Neural cell (in vitro differentiated cells): Measurements from ENCODE around the gene ZMYND19. TPM values are rescaled to one million over a fixed set of nuclear protein-coding genes. Genes with fewer than 3 reads are reported as not detected.

Experiments
- H2AFZ ChIP-seq: fragments of 200-600, 300-800 bp; sonication (generic), shearing (Covaris generic); 2 replicates; pipeline ENCODE4 v1.6.0; 2014; ENCODE audit warnings: low read depth, mild to moderate bottlenecking, antibody characterized with exemption, low read length, moderate library complexity
- H3F3A ChIP-seq: fragments of 200-600 bp; shearing (Covaris generic); 2 replicates; pipeline ENCODE4 v1.6.1; 2016; ENCODE audit warnings: mild to moderate bottlenecking, moderate library complexity, mixed read lengths, antibody characterized with exemption, low read length; ENCODE audit not compliant: insufficient read depth, poor library complexity, severe bottlenecking
- H3K27ac ChIP-seq: fragments of 200-600, 300-800 bp; sonication (generic), shearing (Covaris generic); 2 replicates; pipeline ENCODE4 v1.5.1; 2014; ENCODE audit warnings: mild to moderate bottlenecking, low read length, moderate library complexity
- H3K27me3 ChIP-seq: fragments of 300-800, 200-600 bp; sonication (generic), shearing (Covaris generic); 2 replicates; pipeline ENCODE4 v1.6.0; 2014; ENCODE audit warnings: mild to moderate bottlenecking, low read depth, low read length, moderate library complexity; ENCODE audit not compliant: insufficient read depth
- H3K36me3 ChIP-seq: fragments of 300-800, 200-600 bp; sonication (generic), shearing (Covaris generic); 2 replicates; pipeline ENCODE4 v1.5.1; 2014; ENCODE audit warnings: mild to moderate bottlenecking, antibody characterized with exemption, low read length, moderate library complexity; ENCODE audit not compliant: insufficient read depth
- H3K4me2 ChIP-seq: fragments of 300-800, 200-600 bp; sonication (generic), shearing (Covaris generic); 2 replicates; pipeline ENCODE4 v1.6.0; 2014; ENCODE audit warnings: mild to moderate bottlenecking, low read length
- H3K4me3 ChIP-seq: fragments of 300-800, 200-600 bp; sonication (generic), shearing (Covaris generic); 2 replicates; pipeline ENCODE4 v1.5.1; 2014; ENCODE audit warnings: mild to moderate bottlenecking, low read length, moderate library complexity
- H3K79me2 ChIP-seq: fragments of 200-600 bp; shearing (Covaris generic); replicated peaks from 2 replicates; pipeline ENCODE4 v1.6.0; 2014; ENCODE audit warnings: mild to moderate bottlenecking, low read length, moderate library complexity; ENCODE audit not compliant: insufficient read depth
- H3K9ac ChIP-seq: fragments of 300-800, 200-600 bp; sonication (generic), shearing (Covaris generic); 2 replicates; pipeline ENCODE4 v1.6.1; 2016; ENCODE audit warnings: mild to moderate bottlenecking, low read length, mixed read lengths
- H3K9me2 ChIP-seq: fragments of 200-600 bp; shearing (Covaris generic); 2 replicates; pipeline ENCODE4 v1.6.1; 2016; ENCODE audit warnings: mild to moderate bottlenecking, low read length, mixed read lengths; ENCODE audit not compliant: insufficient read depth
- H3K9me3 ChIP-seq: fragments of 200-600, 300-800 bp; sonication (generic), shearing (Covaris generic); 2 replicates; pipeline ENCODE4 v1.6.1; 2016; ENCODE audit warnings: mild to moderate bottlenecking, mixed run types, low read length, moderate library complexity, mixed read lengths
- H4K20me1 ChIP-seq: fragments of 200-600 bp; shearing (Covaris generic); 2 replicates; pipeline ENCODE4 v1.6.1; 2016; ENCODE audit warnings: mild to moderate bottlenecking, mixed run types; ENCODE audit not compliant: insufficient read depth
- EP300 ChIP-seq: fragments of 450-650 bp; conservative IDR thresholded peaks from 2 replicates; pipeline ENCODE4 v1.6.1; 2014; ENCODE audit warnings: antibody characterized with exemption, mild to moderate bottlenecking, moderate library complexity; ENCODE audit not compliant: poor library complexity, severe bottlenecking
- EZH2 ChIP-seq: fragments of 200-600, 300-800 bp; shearing (Covaris generic), sonication (generic); IDR thresholded peaks from 2 replicates; pipeline ENCODE4 v1.6.1; 2014; ENCODE audit warnings: antibody characterized with exemption, low read length, borderline replicate concordance, mild to moderate bottlenecking; ENCODE audit not compliant: insufficient read depth, poor library complexity, severe bottlenecking
- MXI1 ChIP-seq: fragments of 450-650 bp; conservative IDR thresholded peaks from 2 replicates; pipeline ENCODE4 v1.6.1; 2014; ENCODE audit warnings: antibody characterized with exemption, mild to moderate bottlenecking; ENCODE audit not compliant: poor library complexity, severe bottlenecking
- POLR2AphosphoS5 ChIP-seq: IDR thresholded peaks from 2 replicates; pipeline ENCODE4 v1.6.1; 2012
- RAD21 ChIP-seq: fragments of 450-650 bp; conservative IDR thresholded peaks from 2 replicates; pipeline ENCODE4 v1.6.1; 2014; ENCODE audit warnings: antibody characterized with exemption, mild to moderate bottlenecking, moderate library complexity
- SMC3 ChIP-seq: fragments of 450-650 bp; conservative IDR thresholded peaks from 2 replicates; pipeline ENCODE4 v1.6.1; 2014; ENCODE audit warnings: antibody characterized with exemption, mild to moderate bottlenecking, moderate library complexity; ENCODE audit not compliant: poor library complexity
- TAF1 ChIP-seq: IDR thresholded peaks from 2 replicates; pipeline ENCODE4 v1.6.1; 2012; ENCODE audit warnings: low read depth
- polyA plus RNA-seq: library from polyadenylated mRNA; depleted of rRNA; stranded (reverse); fragments of >200 nt; gene quantifications from 2 replicates; pipeline ENCODE4 v1.2.3, GENCODE V29; 2014
- TF ChIP-seq, protein P1 (sequence below): fragments of 450-650 bp; IDR thresholded peaks from 2 replicates; pipeline ENCODE4 v1.5.1; 2014; ENCODE audit warnings: antibody characterized with exemption, mild to moderate bottlenecking, moderate library complexity; ENCODE audit not compliant: poor library complexity, severe bottlenecking
- TF ChIP-seq, protein P2 (sequence below): IDR thresholded peaks from 2 replicates; pipeline ENCODE4 v1.6.1; 2012; ENCODE audit warnings: borderline replicate concordance

ZMYND19 gene
- polyA plus RNA-seq, 1 donor from 2014 or later, result 54.8 TPM

DNA sequence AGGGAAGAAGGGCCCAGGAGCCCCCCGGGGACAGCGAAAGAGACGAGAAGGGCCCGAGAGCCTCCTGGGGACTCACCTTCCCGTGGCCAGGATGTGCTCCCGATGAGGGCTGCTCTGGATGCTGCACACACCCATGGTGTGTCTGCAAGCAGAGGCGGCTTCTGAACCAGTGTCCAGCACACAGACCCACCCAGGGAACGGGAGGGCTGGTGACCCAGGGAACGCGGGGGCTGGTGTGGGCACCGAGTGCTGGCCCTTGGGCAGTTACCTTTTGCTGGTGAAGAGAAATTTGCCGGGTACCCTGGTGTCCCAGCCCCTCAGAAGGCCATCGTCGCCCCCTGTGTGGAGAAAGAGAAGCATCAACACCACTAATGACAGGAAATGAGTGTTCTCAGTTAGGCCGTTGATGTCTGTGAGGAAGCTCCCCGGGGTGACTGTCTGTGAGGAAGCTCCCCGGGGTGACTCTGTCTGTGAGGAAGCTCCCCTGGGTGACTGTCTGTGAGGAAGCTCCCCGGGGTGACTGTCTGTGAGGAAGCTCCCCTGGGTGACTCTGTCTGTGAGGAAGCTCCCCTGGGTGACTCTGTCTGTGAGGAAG lies 25.4 kb downstream of the ZMYND19 start:
- Histone ChIP-seq H3K36me3 (no peaks in the 10 kb centered on the region), H2AFZ (no peak overlapping the region), H4K20me1 (no peaks in the 10 kb centered on the region), H3K9me2 (no peaks in the 10 kb centered on the region), H3K27me3 (no peaks in the 10 kb centered on the region), H3F3A (no peaks in the 10 kb centered on the region), H3K27ac (no peak overlapping the region), H3K4me3 (no peak overlapping the region), H3K4me2 (no peak overlapping the region), H3K79me2 (no peaks in the 10 kb centered on the region), H3K9me3 (no peaks in the 10 kb centered on the region), H3K9ac (no peak overlapping the region)
- TF ChIP-seq MXI1 (no peak), RAD21 (no peak), TAF1 (no peak), SMC3 (no peak), EP300 (no peak), EZH2 (no peak), POLR2AphosphoS5 (no peak)
- TF ChIP-seq, protein P1, sequence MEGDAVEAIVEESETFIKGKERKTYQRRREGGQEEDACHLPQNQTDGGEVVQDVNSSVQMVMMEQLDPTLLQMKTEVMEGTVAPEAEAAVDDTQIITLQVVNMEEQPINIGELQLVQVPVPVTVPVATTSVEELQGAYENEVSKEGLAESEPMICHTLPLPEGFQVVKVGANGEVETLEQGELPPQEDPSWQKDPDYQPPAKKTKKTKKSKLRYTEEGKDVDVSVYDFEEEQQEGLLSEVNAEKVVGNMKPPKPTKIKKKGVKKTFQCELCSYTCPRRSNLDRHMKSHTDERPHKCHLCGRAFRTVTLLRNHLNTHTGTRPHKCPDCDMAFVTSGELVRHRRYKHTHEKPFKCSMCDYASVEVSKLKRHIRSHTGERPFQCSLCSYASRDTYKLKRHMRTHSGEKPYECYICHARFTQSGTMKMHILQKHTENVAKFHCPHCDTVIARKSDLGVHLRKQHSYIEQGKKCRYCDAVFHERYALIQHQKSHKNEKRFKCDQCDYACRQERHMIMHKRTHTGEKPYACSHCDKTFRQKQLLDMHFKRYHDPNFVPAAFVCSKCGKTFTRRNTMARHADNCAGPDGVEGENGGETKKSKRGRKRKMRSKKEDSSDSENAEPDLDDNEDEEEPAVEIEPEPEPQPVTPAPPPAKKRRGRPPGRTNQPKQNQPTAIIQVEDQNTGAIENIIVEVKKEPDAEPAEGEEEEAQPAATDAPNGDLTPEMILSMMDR, result no peak
- TF ChIP-seq, protein P2, sequence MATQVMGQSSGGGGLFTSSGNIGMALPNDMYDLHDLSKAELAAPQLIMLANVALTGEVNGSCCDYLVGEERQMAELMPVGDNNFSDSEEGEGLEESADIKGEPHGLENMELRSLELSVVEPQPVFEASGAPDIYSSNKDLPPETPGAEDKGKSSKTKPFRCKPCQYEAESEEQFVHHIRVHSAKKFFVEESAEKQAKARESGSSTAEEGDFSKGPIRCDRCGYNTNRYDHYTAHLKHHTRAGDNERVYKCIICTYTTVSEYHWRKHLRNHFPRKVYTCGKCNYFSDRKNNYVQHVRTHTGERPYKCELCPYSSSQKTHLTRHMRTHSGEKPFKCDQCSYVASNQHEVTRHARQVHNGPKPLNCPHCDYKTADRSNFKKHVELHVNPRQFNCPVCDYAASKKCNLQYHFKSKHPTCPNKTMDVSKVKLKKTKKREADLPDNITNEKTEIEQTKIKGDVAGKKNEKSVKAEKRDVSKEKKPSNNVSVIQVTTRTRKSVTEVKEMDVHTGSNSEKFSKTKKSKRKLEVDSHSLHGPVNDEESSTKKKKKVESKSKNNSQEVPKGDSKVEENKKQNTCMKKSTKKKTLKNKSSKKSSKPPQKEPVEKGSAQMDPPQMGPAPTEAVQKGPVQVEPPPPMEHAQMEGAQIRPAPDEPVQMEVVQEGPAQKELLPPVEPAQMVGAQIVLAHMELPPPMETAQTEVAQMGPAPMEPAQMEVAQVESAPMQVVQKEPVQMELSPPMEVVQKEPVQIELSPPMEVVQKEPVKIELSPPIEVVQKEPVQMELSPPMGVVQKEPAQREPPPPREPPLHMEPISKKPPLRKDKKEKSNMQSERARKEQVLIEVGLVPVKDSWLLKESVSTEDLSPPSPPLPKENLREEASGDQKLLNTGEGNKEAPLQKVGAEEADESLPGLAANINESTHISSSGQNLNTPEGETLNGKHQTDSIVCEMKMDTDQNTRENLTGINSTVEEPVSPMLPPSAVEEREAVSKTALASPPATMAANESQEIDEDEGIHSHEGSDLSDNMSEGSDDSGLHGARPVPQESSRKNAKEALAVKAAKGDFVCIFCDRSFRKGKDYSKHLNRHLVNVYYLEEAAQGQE, result no peak

DNA sequence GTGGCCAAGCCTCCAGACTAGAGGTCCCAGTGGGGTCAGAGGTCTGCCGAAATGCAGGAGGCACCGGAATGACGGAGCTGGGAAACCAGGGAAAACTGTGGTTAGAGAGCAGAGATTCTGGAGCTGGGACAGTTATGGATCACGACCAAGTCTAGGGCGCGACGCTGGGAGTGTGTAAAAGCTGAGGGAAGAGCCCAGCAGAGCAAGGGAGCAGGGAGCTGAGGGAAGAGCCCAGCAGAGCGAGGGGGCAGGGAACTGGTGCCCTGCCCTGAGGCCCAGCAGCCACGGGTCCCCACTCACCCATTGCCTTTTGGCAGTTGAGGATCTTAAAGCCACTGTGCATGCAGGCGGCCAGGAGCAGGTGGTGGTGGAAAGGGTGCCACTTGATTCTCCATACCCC lies 26.2 kb downstream of the ZMYND19 start:
- H3K27me3 ChIP-seq, result no peaks in the 10 kb centered on the region
- TF ChIP-seq POLR2AphosphoS5 (no peak), RAD21 (no peak), EZH2 (no peak), SMC3 (no peak), TAF1 (no peak), MXI1 (no peak), EP300 (no peak)
- TF ChIP-seq, protein P1, result no peak
- TF ChIP-seq, protein P2, result no peak
- H3F3A ChIP-seq, result no peaks in the 10 kb centered on the region
- no peaks in the 10 kb centered on the region for H3K9me3 ChIP-seq
- no peak overlapping the region for H3K4me3 ChIP-seq
- no peaks in the 10 kb centered on the region for H3K36me3 ChIP-seq
- no peaks in the 10 kb centered on the region for H3K79me2 ChIP-seq
- H3K4me2 ChIP-seq, result no peak overlapping the region
- no peak overlapping the region for H3K9ac ChIP-seq
- no peaks in the 10 kb centered on the region for H4K20me1 ChIP-seq
- no peaks in the 10 kb centered on the region for H3K9me2 ChIP-seq
- no peak overlapping the region for H2AFZ ChIP-seq
- H3K27ac ChIP-seq, result no peak overlapping the region
